BE2C (cell line): ENCODE data around the gene HCK.

Experiments
- DNase-seq: peaks from one replicate; pipeline ENCODE4 v3.0.0-alpha.2; 2020
- H3K27me3 ChIP-seq: fragments of 250-450 bp; sonication (Bioruptor Pico); 2 replicates; pipeline ENCODE4 v1.5.1; 2020; ENCODE audit warnings: mild to moderate bottlenecking
- H3K36me3 ChIP-seq: fragments of 250-450 bp; sonication (Bioruptor Pico); 2 replicates; pipeline ENCODE4 v1.5.1; 2020; ENCODE audit warnings: mild to moderate bottlenecking
- H3K4me1 ChIP-seq: fragments of 250-450 bp; sonication (Bioruptor Pico); 2 replicates; pipeline ENCODE4 v1.5.1; 2020
- H3K4me3 ChIP-seq: 2 replicates; pipeline ENCODE4 v1.5.1; 2011; ENCODE audit warnings: low read depth, low read length
- H3K9me3 ChIP-seq: fragments of 250-450 bp; sonication (Bioruptor Pico); 2 replicates; pipeline ENCODE4 v1.5.1; 2020
- CTCF ChIP-seq: IDR thresholded peaks from 2 replicates; pipeline ENCODE4 v1.5.1; 2012; ENCODE audit warnings: mild to moderate bottlenecking, low read depth, low read length

The HCK gene

DNA sequence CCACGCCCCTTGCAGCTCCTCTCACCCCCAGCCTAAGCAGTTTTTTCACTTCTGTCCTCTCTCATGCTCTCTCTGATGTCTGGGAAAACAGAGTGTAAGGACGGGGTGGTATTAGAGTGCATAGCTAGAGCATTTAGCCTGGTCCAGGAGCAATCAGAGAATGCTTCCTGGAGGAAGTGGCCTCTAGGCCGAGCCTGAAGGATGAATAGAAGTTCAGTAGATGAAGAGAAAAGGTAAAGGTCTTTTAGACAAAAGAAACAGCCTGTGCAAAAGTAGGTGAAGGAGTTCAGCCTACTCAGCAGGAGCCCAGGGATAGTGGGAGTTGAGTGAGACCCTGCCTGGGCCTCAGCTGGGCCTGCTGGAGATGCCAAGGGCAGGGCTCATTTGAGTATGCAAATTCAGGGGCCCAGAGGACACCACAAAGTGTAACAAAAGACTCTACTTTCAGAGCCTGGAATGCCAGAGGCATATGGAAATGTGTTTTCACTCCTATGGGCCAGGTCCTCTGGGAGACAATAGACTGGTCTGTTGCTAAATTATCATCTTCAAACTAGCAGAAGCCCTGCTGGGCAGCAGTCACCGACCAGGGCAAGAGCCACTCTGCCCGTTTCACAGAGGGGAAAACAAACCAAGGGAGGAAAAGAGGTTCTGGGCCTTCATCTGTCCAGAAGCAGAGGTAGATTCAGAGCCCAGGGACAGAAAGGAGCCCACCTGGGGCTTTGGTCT lies 37.8 kb downstream of the HCK start:
- Histone ChIP-seq H3K36me3 (no peaks in the 10 kb centered on the region), H3K4me1 (no peaks in the 10 kb centered on the region), H3K4me3 (no peak overlapping the region), H3K9me3 (no peaks in the 10 kb centered on the region), H3K27me3 (no peaks in the 10 kb centered on the region)
- DNase-seq: no peak
- TF ChIP-seq CTCF: no peak

DNA sequence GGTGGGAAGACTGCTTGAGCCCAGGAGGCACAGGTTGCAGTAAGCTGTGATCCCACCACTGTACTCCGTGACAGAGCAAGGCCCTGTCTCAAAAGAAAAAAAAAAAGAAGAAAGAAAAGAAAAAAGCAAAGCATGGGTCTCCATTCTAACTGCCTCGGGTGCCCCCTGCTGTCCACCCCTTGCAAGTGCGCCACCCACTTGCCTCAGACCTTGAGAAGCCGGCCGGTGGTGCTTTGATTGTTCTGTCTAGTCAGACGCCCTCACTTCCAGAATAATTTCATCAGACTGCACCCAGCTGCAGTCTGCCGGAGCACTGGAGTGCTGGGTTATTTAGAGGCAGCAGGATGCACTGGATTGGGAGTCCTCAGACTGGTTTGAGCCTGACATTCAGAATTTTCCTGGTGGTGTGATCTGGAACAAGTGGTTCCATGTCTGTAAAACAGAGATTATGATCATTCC lies 39.9 kb downstream of the HCK start:
- Histone ChIP-seq H3K4me3 (no peak overlapping the region), H3K4me1 (no peaks in the 10 kb centered on the region), H3K36me3 (no peaks in the 10 kb centered on the region), H3K9me3 (no peaks in the 10 kb centered on the region), H3K27me3 (no peaks in the 10 kb centered on the region)
- peak; percentile 86 for DNase-seq
- TF ChIP-seq CTCF: peak; percentile 94

DNA sequence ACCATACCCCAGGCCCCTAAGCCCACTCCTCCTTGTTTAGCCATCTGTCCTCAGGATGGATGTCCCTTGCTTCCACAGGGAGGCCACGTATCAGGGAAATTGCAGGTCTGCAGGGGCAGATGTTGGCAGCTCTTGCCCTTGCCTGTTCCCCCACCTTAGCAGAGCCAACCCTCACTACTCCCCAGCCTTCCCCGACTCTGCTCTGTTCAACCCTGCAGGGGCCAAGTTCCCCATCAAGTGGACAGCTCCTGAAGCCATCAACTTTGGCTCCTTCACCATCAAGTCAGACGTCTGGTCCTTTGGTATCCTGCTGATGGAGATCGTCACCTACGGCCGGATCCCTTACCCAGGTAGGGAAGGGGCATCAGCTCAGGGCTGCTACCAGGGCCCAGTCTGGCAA lies 46.7 kb downstream of the HCK start:
- no peak for DNase-seq
- H3K36me3 ChIP-seq: no peaks in the 10 kb centered on the region
- peaks cover 31% of the 10 kb centered on the region for H3K27me3 ChIP-seq
- no peak for TF ChIP-seq CTCF
- no peaks in the 10 kb centered on the region for H3K9me3 ChIP-seq
- no peak overlapping the region for H3K4me3 ChIP-seq
- no peaks in the 10 kb centered on the region for H3K4me1 ChIP-seq

- Histone ChIP-seq H3K4me1 (no peaks in the 10 kb centered on the region; the same call in 1 of the 2 replicates), H3K27me3 (peaks cover 23% of the 10 kb centered on the region), H3K36me3 (peaks cover 4% of the 10 kb centered on the region), H3K4me3 (peak overlapping the region; percentile 98), H3K9me3 (no peaks in the 10 kb centered on the region; the same call in 1 of the 2 replicates)
- no peak for TF ChIP-seq CTCF
- no peak for DNase-seq
These were observed 56.9 kb downstream of the HCK start for GRCh38 chr20:32108814-32109391.

DNA sequence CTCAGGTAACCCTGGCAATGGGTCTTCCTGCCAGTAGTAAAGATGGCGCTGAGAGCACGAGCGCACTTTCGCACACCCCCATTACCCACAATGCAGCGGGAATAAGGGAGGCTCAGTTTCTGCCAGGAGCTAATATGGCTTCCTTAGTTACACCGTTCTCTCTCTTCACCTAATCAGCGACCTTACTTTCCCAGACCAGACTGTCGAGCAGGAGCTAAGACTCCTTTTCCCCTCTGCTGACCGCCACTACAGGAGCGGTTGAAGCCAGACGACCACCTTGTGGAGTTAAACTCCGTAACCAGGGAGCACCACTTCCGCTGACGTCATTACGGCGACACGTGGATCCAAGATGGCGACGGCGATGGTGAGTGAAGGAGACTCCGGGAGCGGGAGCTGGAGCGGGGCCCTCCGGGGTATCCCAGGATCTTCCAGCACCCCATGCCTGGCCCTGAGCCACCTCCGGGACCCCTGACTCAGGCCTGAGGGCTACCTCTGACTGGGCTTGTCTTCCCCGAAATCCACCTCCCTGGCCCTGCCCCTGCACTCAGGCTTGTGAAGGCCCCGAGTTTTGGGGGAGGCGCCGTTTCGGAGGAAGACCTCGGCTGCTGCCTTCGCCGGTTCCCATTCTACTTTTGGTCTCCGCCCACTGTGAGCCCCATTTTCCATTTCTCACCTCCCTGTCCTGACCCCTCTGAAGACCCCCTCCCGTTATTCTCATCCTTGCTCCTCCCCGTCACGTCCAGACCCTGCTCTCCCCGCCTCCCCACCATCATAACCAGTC lies 57.5 kb downstream of the HCK start, which contains the start of gene TM9SF4:
Gene TM9SF4, plus strand, starts transcription at position 323 of the 781 bp plus-strand sequence. Its CDS starts 27 bp downstream, at position 350.
- peaks cover 4% of the 10 kb centered on the region for H3K36me3 ChIP-seq
- no peaks in the 10 kb centered on the region; the same call in 1 of the 2 replicates for H3K4me1 ChIP-seq
- TF ChIP-seq CTCF: no peak
- peaks cover 19% of the 10 kb centered on the region for H3K27me3 ChIP-seq
- H3K4me3 ChIP-seq: peak within 1 kb of the TSS; percentile 98
- DNase-seq: peak; percentile 93
- H3K9me3 ChIP-seq: no peaks in the 10 kb centered on the region; the same call in 1 of the 2 replicates
